K562 (cell line): ENCODE results near the gene CALU. TPM values are rescaled to one million over a fixed set of nuclear protein-coding genes. Genes with fewer than 3 reads are reported as not detected.

ENCODE experiments used
- GATAD2A ChIP-seq: fragments of 450-650 bp; IDR thresholded peaks from 2 replicates; pipeline ENCODE4 v1.6.1; 2017
- HEY1 ChIP-seq: fragments of 250-450 bp; sonication (Bioruptor Pico); IDR thresholded peaks from 2 replicates; pipeline ENCODE4 v1.5.0; 2020; ENCODE audit warnings: mild to moderate bottlenecking, moderate library complexity, borderline replicate concordance
- IFI16 ChIP-seq: fragments of 250-450 bp; sonication (Bioruptor Pico); IDR thresholded peaks from 2 replicates; pipeline ENCODE4 v2.1.2; 2022; ENCODE audit warnings: mild to moderate bottlenecking, inconsistent platforms
- TCFL5 ChIP-seq: fragments of 250-450 bp; sonication (Bioruptor Pico); conservative IDR thresholded peaks from 2 replicates; pipeline ENCODE4 v1.6.1; 2021; ENCODE audit warnings: mild to moderate bottlenecking, moderate library complexity, matching md5 sums
- TSC22D4 ChIP-seq: fragments of 450-650 bp; IDR thresholded peaks from 2 replicates; pipeline ENCODE4 v1.6.1; 2016; ENCODE audit warnings: missing genetic modification characterization, missing biosample characterization, control low read depth
- ZNF212 ChIP-seq: fragments of 450-650 bp; formaldehyde crosslinking; IDR thresholded peaks from 2 replicates; pipeline ENCODE4 v1.4.0; 2020; ENCODE audit warnings: mild to moderate bottlenecking
- polyA plus RNA-seq, 8 experiments: library from polyadenylated mRNA; depleted of rRNA in 4 of 8; stranded (reverse) in 5 of 8; unstranded in 3 of 8; fragments of >200 nt; fragmentation: Nextera tagmentation in 2 of 8; fragmentation: Illumina TruSeq in 1 of 8; extraction: Ambion mirVana in 2 of 8; extraction: Trizol in 1 of 8; gene quantifications; 2 replicates each; pipeline versions ENCODE4 v1.2.1 to v1.2.3, GENCODE V29; 2011 to 2014; ENCODE audit warnings: inconsistent platforms in 1 of 8, missing spikeins in 1 of 8
- total RNA-seq, 7 experiments: library from RNA; depleted of rRNA in 6 of 7; stranded (reverse); fragments of >200 nt in 6 of 7; fragmentation: Illumina TruSeq in 2 of 7; extraction: Trizol in 2 of 7; gene quantifications; 2 replicates each; pipeline versions ENCODE4 v1.2.1 to v1.2.3, GENCODE V29; 2011 to 2021; ENCODE audit warnings: low replicate concordance in 1 of 7
- TF ChIP-seq, protein P1 (sequence below): fragments of 450-650 bp; IDR thresholded peaks from 2 replicates; pipeline ENCODE4 v1.6.1; 2016; ENCODE audit warnings: low read depth
- TF ChIP-seq, protein P2 (sequence below): sonication (generic); formaldehyde crosslinking; IDR thresholded peaks from 2 replicates; pipeline ENCODE4 v1.8.1; 2023; ENCODE audit warnings: mild to moderate bottlenecking, missing genetic modification reagents
- TF ChIP-seq, protein P3 (sequence below): sonication (generic); formaldehyde crosslinking; IDR thresholded peaks from 2 replicates; pipeline ENCODE4 v1.8.0; 2022; ENCODE audit warnings: mild to moderate bottlenecking, missing genetic modification reagents
- TF ChIP-seq, protein P4 (sequence below): fragments of 250-450 bp; sonication (Bioruptor Pico); IDR thresholded peaks from 2 replicates; pipeline ENCODE4 v1.8.0; 2022; ENCODE audit warnings: inconsistent platforms

The CALU gene
- total and polyA plus RNA-seq, 9 of the 15 experiments (the other 6 are each of a cell fraction or from before 2014, with no cell fraction given) = 166 to 286 (median 215) TPM

DNA sequence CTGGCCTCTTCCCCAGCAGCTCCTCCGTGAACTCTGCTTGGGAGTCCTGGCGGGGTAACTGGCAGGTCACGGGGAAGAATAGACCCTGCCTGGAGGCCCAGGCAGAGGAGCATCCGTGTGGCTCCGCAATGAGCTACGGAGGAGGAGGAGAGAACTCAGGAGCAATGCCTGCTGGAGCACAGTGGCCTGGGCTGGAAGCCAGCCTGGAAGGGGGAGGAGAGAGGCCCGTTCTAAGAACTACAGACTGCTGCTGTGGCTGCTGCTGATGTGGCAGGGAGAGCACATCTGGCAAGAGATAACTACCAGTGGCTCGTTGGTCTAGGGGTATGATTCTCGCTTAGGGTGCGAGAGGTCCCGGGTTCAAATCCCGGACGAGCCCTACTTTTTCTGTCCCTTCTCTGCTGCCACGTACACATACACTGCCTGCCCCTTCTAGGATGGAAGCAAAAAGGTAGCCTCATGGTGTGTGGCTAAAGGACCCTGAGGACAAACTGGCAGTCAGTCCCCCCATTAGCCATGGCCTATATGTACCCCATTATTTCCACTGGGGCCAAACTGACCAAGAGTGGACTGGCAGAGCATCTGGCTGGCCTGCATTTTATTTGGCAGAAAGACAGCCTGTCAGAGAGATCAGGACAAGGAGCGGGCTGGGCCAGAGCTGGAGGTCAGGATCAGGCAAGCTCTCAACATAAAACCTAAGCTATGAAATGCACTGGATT, 44.1 kb downstream of the CALU start (continued):
- TF ChIP-seq, protein P1, sequence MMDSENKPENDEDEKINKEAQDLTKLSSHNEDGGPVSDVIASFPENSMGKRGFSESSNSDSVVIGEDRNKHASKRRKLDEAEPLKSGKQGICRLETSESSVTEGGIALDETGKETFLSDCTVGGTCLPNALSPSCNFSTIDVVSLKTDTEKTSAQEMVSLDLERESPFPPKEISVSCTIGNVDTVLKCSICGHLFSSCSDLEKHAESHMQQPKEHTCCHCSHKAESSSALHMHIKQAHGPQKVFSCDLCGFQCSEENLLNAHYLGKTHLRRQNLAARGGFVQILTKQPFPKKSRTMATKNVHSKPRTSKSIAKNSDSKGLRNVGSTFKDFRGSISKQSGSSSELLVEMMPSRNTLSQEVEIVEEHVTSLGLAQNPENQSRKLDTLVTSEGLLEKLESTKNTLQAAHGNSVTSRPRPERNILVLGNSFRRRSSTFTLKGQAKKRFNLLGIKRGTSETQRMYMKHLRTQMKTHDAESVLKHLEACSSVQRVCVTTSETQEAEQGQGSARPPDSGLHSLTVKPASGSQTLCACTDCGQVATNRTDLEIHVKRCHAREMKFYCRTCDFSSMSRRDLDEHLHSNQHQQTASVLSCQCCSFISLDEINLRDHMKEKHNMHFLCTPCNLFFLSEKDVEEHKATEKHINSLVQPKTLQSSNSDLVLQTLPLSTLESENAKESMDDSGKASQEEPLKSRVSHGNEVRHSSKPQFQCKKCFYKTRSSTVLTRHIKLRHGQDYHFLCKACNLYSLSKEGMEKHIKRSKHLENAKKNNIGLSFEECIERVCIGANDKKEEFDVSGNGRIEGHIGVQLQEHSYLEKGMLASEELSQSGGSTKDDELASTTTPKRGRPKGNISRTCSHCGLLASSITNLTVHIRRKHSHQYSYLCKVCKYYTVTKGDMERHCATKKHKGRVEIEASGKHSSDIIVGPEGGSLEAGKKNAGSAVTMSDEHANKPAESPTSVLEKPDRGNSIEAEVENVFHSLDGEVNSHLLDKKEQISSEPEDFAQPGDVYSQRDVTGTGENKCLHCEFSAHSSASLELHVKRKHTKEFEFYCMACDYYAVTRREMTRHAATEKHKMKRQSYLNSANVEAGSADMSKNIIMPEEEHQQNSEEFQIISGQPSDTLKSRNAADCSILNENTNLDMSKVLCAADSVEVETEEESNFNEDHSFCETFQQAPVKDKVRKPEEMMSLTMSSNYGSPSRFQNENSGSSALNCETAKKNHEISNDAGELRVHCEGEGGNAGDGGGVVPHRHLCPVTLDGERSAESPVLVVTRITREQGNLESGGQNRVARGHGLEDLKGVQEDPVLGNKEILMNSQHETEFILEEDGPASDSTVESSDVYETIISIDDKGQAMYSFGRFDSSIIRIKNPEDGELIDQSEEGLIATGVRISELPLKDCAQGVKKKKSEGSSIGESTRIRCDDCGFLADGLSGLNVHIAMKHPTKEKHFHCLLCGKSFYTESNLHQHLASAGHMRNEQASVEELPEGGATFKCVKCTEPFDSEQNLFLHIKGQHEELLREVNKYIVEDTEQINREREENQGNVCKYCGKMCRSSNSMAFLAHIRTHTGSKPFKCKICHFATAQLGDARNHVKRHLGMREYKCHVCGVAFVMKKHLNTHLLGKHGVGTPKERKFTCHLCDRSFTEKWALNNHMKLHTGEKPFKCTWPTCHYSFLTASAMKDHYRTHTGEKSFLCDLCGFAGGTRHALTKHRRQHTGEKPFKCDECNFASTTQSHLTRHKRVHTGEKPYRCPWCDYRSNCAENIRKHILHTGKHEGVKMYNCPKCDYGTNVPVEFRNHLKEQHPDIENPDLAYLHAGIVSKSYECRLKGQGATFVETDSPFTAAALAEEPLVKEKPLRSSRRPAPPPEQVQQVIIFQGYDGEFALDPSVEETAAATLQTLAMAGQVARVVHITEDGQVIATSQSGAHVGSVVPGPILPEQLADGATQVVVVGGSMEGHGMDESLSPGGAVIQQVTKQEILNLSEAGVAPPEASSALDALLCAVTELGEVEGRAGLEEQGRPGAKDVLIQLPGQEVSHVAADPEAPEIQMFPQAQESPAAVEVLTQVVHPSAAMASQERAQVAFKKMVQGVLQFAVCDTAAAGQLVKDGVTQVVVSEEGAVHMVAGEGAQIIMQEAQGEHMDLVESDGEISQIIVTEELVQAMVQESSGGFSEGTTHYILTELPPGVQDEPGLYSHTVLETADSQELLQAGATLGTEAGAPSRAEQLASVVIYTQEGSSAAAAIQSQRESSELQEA = peak; percentile 83
- TF ChIP-seq IFI16 (no peak), HEY1 (CRISPR knock-in tag) (no peak), TCFL5 (CRISPR knock-in tag) (no peak), GATAD2A (peak; percentile 89), ZNF212 (CRISPR knock-in tag) (0 out of 2 replicates have a peak, but pooled peaks have one; percentile 58), TSC22D4 (tag) (no peak)
- TF ChIP-seq, protein P2, sequence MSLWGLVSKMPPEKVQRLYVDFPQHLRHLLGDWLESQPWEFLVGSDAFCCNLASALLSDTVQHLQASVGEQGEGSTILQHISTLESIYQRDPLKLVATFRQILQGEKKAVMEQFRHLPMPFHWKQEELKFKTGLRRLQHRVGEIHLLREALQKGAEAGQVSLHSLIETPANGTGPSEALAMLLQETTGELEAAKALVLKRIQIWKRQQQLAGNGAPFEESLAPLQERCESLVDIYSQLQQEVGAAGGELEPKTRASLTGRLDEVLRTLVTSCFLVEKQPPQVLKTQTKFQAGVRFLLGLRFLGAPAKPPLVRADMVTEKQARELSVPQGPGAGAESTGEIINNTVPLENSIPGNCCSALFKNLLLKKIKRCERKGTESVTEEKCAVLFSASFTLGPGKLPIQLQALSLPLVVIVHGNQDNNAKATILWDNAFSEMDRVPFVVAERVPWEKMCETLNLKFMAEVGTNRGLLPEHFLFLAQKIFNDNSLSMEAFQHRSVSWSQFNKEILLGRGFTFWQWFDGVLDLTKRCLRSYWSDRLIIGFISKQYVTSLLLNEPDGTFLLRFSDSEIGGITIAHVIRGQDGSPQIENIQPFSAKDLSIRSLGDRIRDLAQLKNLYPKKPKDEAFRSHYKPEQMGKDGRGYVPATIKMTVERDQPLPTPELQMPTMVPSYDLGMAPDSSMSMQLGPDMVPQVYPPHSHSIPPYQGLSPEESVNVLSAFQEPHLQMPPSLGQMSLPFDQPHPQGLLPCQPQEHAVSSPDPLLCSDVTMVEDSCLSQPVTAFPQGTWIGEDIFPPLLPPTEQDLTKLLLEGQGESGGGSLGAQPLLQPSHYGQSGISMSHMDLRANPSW (CRISPR knock-in tag) = no peak; the same call in 1 of the 2 replicates
- TF ChIP-seq, protein P3, sequence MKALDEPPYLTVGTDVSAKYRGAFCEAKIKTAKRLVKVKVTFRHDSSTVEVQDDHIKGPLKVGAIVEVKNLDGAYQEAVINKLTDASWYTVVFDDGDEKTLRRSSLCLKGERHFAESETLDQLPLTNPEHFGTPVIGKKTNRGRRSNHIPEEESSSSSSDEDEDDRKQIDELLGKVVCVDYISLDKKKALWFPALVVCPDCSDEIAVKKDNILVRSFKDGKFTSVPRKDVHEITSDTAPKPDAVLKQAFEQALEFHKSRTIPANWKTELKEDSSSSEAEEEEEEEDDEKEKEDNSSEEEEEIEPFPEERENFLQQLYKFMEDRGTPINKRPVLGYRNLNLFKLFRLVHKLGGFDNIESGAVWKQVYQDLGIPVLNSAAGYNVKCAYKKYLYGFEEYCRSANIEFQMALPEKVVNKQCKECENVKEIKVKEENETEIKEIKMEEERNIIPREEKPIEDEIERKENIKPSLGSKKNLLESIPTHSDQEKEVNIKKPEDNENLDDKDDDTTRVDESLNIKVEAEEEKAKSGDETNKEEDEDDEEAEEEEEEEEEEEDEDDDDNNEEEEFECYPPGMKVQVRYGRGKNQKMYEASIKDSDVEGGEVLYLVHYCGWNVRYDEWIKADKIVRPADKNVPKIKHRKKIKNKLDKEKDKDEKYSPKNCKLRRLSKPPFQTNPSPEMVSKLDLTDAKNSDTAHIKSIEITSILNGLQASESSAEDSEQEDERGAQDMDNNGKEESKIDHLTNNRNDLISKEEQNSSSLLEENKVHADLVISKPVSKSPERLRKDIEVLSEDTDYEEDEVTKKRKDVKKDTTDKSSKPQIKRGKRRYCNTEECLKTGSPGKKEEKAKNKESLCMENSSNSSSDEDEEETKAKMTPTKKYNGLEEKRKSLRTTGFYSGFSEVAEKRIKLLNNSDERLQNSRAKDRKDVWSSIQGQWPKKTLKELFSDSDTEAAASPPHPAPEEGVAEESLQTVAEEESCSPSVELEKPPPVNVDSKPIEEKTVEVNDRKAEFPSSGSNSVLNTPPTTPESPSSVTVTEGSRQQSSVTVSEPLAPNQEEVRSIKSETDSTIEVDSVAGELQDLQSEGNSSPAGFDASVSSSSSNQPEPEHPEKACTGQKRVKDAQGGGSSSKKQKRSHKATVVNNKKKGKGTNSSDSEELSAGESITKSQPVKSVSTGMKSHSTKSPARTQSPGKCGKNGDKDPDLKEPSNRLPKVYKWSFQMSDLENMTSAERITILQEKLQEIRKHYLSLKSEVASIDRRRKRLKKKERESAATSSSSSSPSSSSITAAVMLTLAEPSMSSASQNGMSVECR (CRISPR knock-in tag) = peak; percentile 75; the same call in 1 of the 2 replicates
- TF ChIP-seq, protein P4, sequence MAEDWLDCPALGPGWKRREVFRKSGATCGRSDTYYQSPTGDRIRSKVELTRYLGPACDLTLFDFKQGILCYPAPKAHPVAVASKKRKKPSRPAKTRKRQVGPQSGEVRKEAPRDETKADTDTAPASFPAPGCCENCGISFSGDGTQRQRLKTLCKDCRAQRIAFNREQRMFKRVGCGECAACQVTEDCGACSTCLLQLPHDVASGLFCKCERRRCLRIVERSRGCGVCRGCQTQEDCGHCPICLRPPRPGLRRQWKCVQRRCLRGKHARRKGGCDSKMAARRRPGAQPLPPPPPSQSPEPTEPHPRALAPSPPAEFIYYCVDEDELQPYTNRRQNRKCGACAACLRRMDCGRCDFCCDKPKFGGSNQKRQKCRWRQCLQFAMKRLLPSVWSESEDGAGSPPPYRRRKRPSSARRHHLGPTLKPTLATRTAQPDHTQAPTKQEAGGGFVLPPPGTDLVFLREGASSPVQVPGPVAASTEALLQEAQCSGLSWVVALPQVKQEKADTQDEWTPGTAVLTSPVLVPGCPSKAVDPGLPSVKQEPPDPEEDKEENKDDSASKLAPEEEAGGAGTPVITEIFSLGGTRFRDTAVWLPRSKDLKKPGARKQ = no peak
